ENCODE results near the gene CADM4. TPM values are rescaled to one million over a fixed set of nuclear protein-coding genes. Genes with fewer than 3 reads are reported as not detected.
"Not testable (repeated sequence)": the region's sequence is repeated elsewhere in the genome, so short reads cannot be mapped to it uniquely, and the experiment has no call there.

Gene CADM4
- total RNA-seq, 1 donor from 2014 or later, result 3.5 TPM

- no peak overlapping the region for H3K27ac ChIP-seq
- no peak for DNase-seq (ENCODE audit: low spot score in 2 of 2)
Measured at GRCh38 chr19:43682824-43683661, 43.4 kb upstream of the CADM4 start.

GRCh38 chr19:43682269-43682668 lies 42.6 kb upstream of the CADM4 start:
- H3K9me3 ChIP-seq; intact Hi-C loops (cut with DNase I); H3K27ac ChIP-seq; H3K36me3 ChIP-seq; H3K27me3 ChIP-seq; DNase-seq (ENCODE audit: low spot score in 2 of 2); H3K4me3 ChIP-seq; H3K4me1 ChIP-seq: not testable (repeated sequence)

More at GRCh38 chr19:43682824-43683661, 43.4 kb upstream of the CADM4 start:
- Histone ChIP-seq H3K9me3 (no peaks in the 10 kb centered on the region), H3K4me1 (no peaks in the 10 kb centered on the region), H3K27me3 (no peaks in the 10 kb centered on the region), H3K4me3 (no peak overlapping the region), H3K36me3 (no peaks in the 10 kb centered on the region)
- intact Hi-C loops (cut with DNase I), result no loop called here
- TF ChIP-seq, protein P1, sequence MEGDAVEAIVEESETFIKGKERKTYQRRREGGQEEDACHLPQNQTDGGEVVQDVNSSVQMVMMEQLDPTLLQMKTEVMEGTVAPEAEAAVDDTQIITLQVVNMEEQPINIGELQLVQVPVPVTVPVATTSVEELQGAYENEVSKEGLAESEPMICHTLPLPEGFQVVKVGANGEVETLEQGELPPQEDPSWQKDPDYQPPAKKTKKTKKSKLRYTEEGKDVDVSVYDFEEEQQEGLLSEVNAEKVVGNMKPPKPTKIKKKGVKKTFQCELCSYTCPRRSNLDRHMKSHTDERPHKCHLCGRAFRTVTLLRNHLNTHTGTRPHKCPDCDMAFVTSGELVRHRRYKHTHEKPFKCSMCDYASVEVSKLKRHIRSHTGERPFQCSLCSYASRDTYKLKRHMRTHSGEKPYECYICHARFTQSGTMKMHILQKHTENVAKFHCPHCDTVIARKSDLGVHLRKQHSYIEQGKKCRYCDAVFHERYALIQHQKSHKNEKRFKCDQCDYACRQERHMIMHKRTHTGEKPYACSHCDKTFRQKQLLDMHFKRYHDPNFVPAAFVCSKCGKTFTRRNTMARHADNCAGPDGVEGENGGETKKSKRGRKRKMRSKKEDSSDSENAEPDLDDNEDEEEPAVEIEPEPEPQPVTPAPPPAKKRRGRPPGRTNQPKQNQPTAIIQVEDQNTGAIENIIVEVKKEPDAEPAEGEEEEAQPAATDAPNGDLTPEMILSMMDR (IDR thresholded peaks at IDR 0.05), result no peak

GRCh38 chr19:43681821-43682220 lies 42.2 kb upstream of the CADM4 start:
- DNase-seq (ENCODE audit: low spot score in 2 of 2), result no peak
- TF ChIP-seq, protein P1 (IDR thresholded peaks at IDR 0.05), result no peak
- Histone ChIP-seq H3K27me3 (no peaks in the 10 kb centered on the region), H3K27ac (no peak overlapping the region), H3K4me3 (no peak overlapping the region), H3K36me3 (no peaks in the 10 kb centered on the region), H3K9me3 (no peaks in the 10 kb centered on the region), H3K4me1 (no peaks in the 10 kb centered on the region)
- intact Hi-C loops (cut with DNase I), result no loop called here

DNA sequence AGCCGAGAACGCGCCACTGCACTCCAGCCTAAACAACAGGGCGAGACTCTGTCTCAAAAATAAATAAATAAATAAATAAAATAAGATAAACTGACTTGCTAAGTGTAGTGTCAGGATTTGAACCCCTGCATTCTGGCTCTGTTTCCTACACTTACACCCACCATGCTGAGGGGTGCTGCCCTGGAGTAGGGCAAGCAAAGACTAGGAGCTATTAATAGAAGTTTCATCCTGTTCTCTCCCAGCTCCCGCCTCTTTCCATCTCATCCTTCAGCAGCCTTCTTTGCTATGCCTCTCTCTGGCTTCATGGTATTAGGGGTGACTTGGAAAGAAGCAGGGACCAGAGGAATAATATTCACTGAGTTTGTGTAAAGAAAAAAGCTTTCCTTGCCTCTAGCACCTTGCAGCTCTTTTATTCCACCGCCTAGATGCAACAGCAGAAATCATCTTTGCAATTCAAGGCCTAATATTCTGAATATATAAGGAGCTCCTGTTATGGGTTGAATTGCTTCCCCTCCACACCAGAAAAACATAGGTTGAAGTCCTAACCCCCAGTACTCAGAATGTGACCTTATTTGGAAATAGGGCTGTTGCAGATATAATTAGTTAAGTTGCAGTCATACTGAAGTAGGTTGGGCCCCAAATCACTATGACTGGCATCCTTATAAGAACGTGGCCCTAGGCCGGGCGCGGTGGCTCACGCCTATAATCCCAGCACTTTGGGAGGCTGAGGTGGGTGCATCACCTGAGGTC lies 39.0 kb upstream of the CADM4 start:
- no peak overlapping the region for H3K27ac ChIP-seq
- H3K9me3 ChIP-seq, result no peaks in the 10 kb centered on the region
- no peaks in the 10 kb centered on the region for H3K4me1 ChIP-seq
- no peaks in the 10 kb centered on the region for H3K27me3 ChIP-seq
- TF ChIP-seq, protein P1 (IDR thresholded peaks at IDR 0.05), result no peak
- H3K36me3 ChIP-seq, result no peaks in the 10 kb centered on the region
- no peak overlapping the region for H3K4me3 ChIP-seq
- intact Hi-C loops (cut with DNase I), result no loop called here
- no peak for DNase-seq (ENCODE audit: low spot score in 2 of 2)

DNA sequence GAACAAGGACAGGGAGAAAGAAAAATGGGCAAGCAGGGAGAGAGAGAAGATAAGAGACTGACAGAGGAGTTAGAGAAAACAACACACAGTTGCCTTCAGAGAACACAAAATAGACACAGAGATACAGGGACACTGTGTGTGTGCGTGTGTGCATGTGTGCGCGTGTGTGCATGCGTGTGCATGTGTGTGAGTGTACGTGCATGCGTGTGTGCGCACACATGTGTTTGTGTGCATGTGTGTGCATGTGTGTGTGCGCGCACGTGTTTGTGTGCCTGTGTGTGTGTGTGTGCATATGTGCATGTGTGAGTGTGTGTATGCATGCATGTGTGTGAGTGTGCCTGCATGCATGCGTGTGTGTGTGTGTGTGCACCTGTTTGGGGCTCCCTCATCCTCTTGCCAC lies 36.3 kb upstream of the CADM4 start:
- H3K27ac ChIP-seq, result no peak overlapping the region
- no peaks in the 10 kb centered on the region for H3K36me3 ChIP-seq
- no peak for DNase-seq (ENCODE audit: low spot score in 2 of 2)
- intact Hi-C loops (cut with DNase I), result no loop called here
- H3K4me1 ChIP-seq, result no peaks in the 10 kb centered on the region
- H3K4me3 ChIP-seq, result no peak overlapping the region
- H3K9me3 ChIP-seq, result no peaks in the 10 kb centered on the region
- TF ChIP-seq, protein P1 (IDR thresholded peaks at IDR 0.05), result no peak
- H3K27me3 ChIP-seq, result no peaks in the 10 kb centered on the region

- Histone ChIP-seq H3K27ac (no peak overlapping the region), H3K36me3 (no peaks in the 10 kb centered on the region), H3K4me3 (no peak overlapping the region), H3K9me3 (no peaks in the 10 kb centered on the region), H3K27me3 (no peaks in the 10 kb centered on the region), H3K4me1 (peaks cover 0 to 2% of the 10 kb centered on the region in 2 donors)
- no peak for DNase-seq (ENCODE audit: low spot score in 2 of 2)
- intact Hi-C loops (cut with DNase I), result no loop called here
- TF ChIP-seq, protein P1 (IDR thresholded peaks at IDR 0.05), result no peak
Measured at GRCh38 chr19:43675269-43675879, 35.7 kb upstream of the CADM4 start.

Measured in ascending aorta (tissue), 2 donors.